Measurements from ENCODE around the gene RPL22L1.
"Not testable (repeated sequence)": the region's sequence is repeated elsewhere in the genome, so short reads cannot be mapped to it uniquely, and the experiment has no call there.

RPL22L1 gene

GRCh38 chr3:170877311-170877710 lies 7.3 kb upstream of the RPL22L1 start:
- not testable (repeated sequence) for DNase-seq

- no peak for DNase-seq
These were observed 6.5 kb upstream of the RPL22L1 start for GRCh38 chr3:170876537-170876936.

DNA sequence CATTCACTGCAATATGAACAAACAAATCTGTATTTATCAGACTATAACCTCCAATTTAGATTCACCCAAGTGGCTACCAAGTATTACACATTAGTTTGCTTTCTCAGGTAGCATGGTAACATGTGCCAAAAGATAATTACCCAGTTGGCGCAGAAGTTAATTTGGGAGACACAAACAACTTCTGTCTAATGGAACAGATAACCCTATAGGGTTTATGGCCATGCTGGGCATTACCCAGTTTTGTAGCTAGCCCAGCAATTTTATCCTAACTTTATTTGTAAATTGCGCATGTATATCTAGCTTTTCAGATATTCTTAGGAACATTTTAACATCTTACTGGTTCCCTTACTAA lies 780 bp downstream of the RPL22L1 start:
- peak in 1 of 2 donors; percentile 29 for DNase-seq

GRCh38 chr3:170868577-170869238 lies 1.3 kb downstream of the RPL22L1 start:
- DNase-seq, result no peak

DNA sequence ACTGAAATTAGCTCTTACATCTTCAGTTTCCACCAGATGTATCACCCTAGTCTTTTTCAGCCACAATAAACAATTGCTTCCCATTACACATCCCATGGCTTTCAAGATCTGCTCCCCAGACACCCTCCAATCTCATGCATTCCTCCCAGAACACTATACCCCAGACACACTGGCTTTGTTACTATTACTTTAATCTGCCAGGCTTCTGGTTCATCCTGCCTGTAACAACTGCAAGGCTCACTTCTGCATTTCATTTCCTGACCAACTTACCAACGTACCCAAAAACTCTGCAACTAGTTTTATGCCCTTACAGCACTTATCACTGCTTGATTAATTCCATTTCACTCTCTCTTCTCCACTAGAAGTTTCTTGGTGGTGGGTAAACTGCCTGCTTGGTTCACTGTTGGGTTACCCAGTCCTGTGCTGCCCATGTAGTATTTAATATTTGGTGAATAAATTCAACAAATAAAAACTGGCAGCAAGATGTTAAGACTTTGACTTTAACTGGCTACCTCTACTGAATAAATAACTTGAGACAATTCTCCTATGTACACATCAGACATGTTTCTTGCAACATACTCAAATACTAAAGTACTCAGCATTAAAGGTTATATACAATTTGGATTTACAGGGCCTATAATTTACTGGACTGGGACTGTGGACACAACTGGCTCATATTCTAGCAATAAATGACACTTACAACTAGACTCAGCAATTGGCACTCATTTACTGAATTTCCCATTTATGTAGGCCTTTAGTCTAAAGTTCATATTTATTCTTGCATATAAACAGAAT lies 2.7 kb downstream of the RPL22L1 start:
- DNase-seq, result peak in 1 of 2 donors; percentile 12

DNA sequence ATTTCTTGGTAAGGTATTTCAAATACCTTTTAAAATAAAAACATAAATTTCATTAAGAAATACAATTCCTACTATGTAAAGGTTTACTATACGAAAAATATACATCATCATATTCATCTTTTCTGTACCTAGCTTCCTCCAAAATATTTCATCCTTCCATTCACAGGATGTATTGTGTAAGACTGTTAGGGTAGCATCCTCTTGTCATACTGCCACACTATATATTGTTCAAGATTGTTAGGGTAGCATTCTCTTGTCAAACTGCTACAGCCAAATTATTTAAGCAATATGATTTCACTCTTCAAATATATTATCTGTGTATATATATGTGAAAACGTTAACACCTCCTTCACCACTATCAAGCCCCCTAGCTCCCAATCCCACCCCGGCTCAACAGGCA lies 3.5 kb downstream of the RPL22L1 start:
- DNase-seq, result no peak

GRCh38 chr3:170865209-170866094 lies 4.5 kb downstream of the RPL22L1 start:
- DNase-seq, result no peak

DNA sequence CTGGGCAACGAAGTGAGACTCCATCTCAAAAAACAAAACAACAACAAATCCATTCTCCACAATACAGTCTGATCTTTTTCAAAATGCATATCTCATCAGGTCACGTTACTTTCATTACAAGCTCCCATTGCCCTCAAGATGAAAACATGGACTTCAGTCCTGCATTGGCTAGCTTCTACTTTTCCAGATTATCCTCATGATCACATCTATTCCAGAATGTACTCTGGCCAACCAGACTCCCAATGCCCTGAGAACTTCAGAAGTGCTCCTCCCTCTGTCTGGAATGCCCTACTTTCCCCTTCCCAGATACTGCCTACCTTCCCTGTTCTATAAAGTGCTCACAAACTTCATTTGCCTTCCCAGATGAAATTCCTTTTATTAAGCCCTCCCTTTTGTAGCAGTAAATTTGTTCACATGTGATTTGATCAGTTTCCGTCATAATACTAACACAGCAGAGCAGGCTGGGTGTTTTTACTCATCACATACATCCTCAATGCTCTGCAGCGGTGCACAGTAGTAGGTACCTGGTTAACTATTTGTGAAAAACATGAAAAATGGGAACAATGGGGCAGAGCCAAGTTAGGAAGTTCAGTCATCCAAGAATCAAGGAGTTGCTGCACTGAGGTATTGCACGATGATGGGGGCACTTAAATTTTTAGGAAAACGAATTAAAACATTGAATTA lies 5.3 kb downstream of the RPL22L1 start:
- DNase-seq, result no peak

GRCh38 chr3:170863816-170864215 lies 6.2 kb downstream of the RPL22L1 start:
- DNase-seq, result no peak

- no peak for DNase-seq
These were observed 7.2 kb downstream of the RPL22L1 start for GRCh38 chr3:170862618-170863374.

DNA sequence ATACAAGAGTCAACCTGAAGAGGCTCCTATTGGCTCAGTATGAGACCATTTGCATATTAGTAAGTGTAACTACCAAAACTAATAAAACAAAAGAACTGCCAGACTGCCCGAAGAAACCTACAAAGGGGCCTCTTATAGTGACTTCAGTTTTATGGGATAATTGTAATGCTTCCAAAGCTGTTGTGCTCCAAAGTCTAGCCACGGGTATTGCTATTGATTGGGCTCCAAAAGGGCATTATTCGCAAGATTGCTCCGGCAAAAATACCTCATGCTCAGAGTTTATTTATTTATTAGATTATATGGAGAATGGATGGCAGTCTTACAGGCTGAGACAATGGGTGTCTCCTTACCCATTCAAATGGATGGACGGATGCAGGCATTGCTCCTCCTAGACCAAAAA lies 11.4 kb downstream of the RPL22L1 start:
- no peak for DNase-seq

DNA sequence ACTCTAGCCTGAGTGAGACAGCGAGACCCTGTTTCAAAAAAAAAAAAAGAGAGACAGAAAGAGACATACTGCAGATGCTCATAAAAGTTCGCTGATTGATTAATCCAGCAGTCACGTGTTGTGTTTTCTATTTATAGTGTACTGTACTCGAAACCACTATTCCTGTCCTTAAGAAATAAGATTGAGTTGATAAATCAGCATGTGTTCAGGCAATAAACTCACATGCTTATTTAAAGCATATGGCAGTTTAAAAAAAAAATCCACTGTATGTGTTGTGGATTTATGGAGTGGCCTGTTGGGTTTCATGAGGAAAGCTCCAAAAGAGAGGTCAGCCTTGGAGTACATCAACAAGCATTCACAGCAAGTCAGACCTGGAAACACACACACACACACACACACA lies 17.7 kb downstream of the RPL22L1 start:
- DNase-seq, result no peak

- no peak for DNase-seq
These were observed 21.6 kb downstream of the RPL22L1 start for GRCh38 chr3:170848292-170848917.

GRCh38 chr3:170844377-170844776 lies 25.6 kb downstream of the RPL22L1 start:
- DNase-seq, result no peak

- DNase-seq, result no peak
These were observed 29.6 kb downstream of the RPL22L1 start for GRCh38 chr3:170840291-170840859.

- DNase-seq, result no peak
These were observed 30.4 kb downstream of the RPL22L1 start for GRCh38 chr3:170839518-170840100.

DNA sequence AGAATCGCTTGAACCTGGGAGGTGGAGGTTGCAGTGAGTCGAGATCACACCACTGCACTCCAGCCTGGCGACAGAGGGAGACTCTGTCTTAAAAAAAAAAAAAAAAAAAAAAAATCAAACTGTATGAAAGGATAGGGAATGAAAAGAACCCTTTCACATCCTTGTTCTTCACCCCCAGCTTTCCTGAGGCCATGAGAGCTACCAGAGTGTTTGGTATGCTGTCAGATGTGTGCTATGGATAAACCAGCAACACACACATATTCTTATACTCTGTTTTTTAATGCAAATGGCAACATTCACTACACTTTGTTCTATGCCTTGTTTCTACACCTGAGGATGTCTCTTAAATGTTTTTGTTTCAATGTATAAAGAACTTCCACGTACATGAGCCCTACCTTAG lies 33.5 kb downstream of the RPL22L1 start:
- no peak for DNase-seq

DNA sequence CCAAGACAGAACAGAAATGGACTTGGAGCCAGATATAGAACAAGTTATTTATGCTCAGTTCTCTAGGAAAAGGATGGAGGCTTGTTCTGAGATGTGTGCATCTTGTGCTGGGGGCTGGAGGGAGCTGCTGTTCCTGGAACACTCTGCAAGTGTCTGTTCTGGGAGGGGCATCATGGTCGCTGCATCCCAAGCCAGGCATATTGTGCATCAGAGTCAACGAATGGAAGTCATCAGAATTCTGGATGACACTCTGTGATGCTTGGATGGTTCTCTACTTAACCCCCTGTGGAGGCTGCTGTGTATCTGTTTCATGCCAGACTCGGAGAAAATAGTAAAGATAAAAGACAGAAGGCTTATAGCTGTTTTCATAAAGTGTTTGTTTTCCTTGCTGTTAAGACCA lies 34.7 kb downstream of the RPL22L1 start:
- DNase-seq, result no peak

DNA sequence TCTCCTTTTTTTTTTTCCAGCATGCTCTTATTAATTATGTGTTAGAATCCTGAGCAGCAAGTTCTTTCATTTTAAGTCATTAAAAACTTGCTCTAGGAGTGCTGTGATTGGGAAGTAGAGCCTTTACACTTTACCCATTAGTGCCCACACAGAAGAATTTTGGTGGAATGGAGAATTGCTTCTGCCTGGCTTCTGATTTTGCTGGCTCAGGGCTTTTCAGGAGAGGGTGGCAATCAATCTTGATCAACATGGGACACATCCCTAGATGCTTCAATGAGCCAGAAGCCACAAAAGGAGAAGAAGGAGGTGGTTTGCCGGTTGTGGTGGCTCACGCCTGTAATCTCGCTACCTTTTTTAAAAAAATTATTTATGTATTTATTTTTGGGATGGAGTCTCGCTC lies 39.4 kb downstream of the RPL22L1 start:
- no peak for DNase-seq

DNA sequence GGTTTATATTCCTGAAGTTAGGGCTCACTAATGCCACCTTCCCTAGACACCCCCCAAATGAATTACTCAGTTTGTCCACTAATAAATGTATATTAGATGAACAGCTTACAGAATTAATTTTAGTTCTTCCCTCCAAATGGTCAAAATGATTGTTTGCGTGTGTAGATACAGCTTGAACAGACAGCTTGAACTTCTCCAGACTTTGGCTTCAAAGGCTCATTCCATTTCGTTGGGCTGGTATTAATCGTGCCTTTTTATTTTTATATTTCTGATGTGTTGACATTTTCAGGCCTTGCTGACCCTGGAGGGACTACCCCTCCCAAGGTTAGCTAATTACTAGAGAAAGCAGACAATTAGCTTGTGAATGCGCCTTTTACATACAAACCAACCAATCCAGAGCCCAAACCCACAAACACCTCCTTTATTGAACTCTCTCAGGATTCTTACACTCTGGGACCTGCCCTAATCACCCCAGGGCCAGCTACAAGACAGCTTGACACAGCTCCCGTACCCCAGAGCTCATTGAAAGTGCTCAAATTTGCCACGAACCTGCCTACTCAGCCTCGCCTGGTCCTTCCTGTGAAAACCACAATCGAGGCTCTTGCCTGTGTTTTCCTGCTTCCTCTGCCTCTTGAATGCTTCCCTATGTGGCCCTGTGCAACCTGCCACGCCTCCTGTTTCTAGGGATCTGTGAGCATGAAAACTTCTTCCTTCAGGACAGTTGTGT lies 40.3 kb downstream of the RPL22L1 start:
- DNase-seq, result no peak
